HFFc6 (cell line): ENCODE results near the gene REX1BD. TPM values are rescaled to one million over a fixed set of nuclear protein-coding genes. Genes with fewer than 3 reads are reported as not detected.

Experiments
- DNase-seq: peaks from one replicate; pipeline ENCODE4 v3.0.0-alpha.2; 2018
- H3K27ac Mint-ChIP-seq: 2 replicates; pipeline ENCODE4 v1.8.0; 2020; ENCODE audit warnings: mild to moderate bottlenecking, mixed read lengths
- H3K27me3 Mint-ChIP-seq: 2 replicates; pipeline ENCODE4 v1.8.0; 2021; ENCODE audit warnings: mild to moderate bottlenecking, moderate library complexity, mixed read lengths; ENCODE audit not compliant: insufficient read depth
- H3K36me3 Mint-ChIP-seq: 2 replicates; pipeline ENCODE4 v1.8.0; 2021; ENCODE audit warnings: low read depth, mixed read lengths
- H3K4me1 Mint-ChIP-seq: 2 replicates; pipeline ENCODE4 v1.8.0; 2020; ENCODE audit warnings: low read depth, mixed read lengths
- H3K4me3 Mint-ChIP-seq: 2 replicates; pipeline ENCODE4 v1.8.0; 2020; ENCODE audit warnings: mild to moderate bottlenecking, moderate library complexity, mixed read lengths
- H3K9me3 Mint-ChIP-seq: 2 replicates; pipeline ENCODE4 v1.8.0; 2020; ENCODE audit warnings: mild to moderate bottlenecking, mixed read lengths
- CTCF ChIP-seq: fragments of 200-600 bp; sonication (generic); IDR thresholded peaks from 2 replicates; pipeline ENCODE4 v1.5.0; 2021; ENCODE audit warnings: antibody characterized with exemption, mild to moderate bottlenecking
- total RNA-seq, 6 experiments: library from RNA; stranded (reverse); fragmentation: NEBNext Ultra II Directional; extraction: Animal tissue kit (Norgen Biotek cat#: 25700); gene quantifications; 2 replicates in 1 of 6; 3 replicates in 5 of 6; pipeline ENCODE4 v1.2.3, GENCODE V29; 2021

Gene REX1BD
- total RNA-seq, 6 experiments from 2014 or later: 50.2 to 73.8 (median 60.8) TPM

- Mint-ChIP-seq H3K9me3 (no peaks in the 10 kb centered on the region), H3K36me3 (peaks cover 44% of the 10 kb centered on the region), H3K27ac (peak within 1 kb of the TSS; percentile 89), H3K4me1 (peaks cover 20% of the 10 kb centered on the region), H3K4me3 (peak within 1 kb of the TSS; percentile 98), H3K27me3 (peaks cover 7% of the 10 kb centered on the region)
- DNase-seq: peak; percentile 97
- TF ChIP-seq CTCF: no peak
Measured at GRCh38 chr19:18571564-18572344, 16.8 kb upstream of the REX1BD start, which contains the start of gene UBA52. Gene UBA52 (plus strand): TSS chr19:18571857. CDS start chr19:18573301, 1,444 bp downstream.

- peak overlapping the region; percentile 36; the same call in 1 of the 2 replicates for H3K27ac Mint-ChIP-seq
Measured at GRCh38 chr19:18574691-18575291, 13.8 kb upstream of the REX1BD start.

GRCh38 chr19:18576383-18576782 is 12.2 kb upstream of the REX1BD start:
- DNase-seq: no peak
- no peak overlapping the region for H3K4me3 Mint-ChIP-seq
- peaks cover 9% of the 10 kb centered on the region for H3K27me3 Mint-ChIP-seq
- H3K27ac Mint-ChIP-seq: no peak overlapping the region
- no peaks in the 10 kb centered on the region for H3K9me3 Mint-ChIP-seq
- H3K36me3 Mint-ChIP-seq: peaks cover 37% of the 10 kb centered on the region
- TF ChIP-seq CTCF: no peak
- H3K4me1 Mint-ChIP-seq: peaks cover 16% of the 10 kb centered on the region

More at GRCh38 chr19:18574691-18575291, 13.8 kb upstream of the REX1BD start:
- no peak for DNase-seq
- H3K4me3 Mint-ChIP-seq: no peak overlapping the region
- H3K27me3 Mint-ChIP-seq: peaks cover 9% of the 10 kb centered on the region
- peaks cover 39% of the 10 kb centered on the region for H3K36me3 Mint-ChIP-seq
- H3K9me3 Mint-ChIP-seq: no peaks in the 10 kb centered on the region
- TF ChIP-seq CTCF: no peak
- peaks cover 20% of the 10 kb centered on the region for H3K4me1 Mint-ChIP-seq

GRCh38 chr19:18577365-18577914 is 11.2 kb upstream of the REX1BD start:
- Mint-ChIP-seq H3K27ac (no peak overlapping the region), H3K4me3 (no peak overlapping the region), H3K27me3 (peaks cover 7% of the 10 kb centered on the region), H3K9me3 (no peaks in the 10 kb centered on the region), H3K36me3 (peaks cover 30% of the 10 kb centered on the region), H3K4me1 (peaks cover 12% of the 10 kb centered on the region)
- no peak for DNase-seq
- no peak for TF ChIP-seq CTCF

- Mint-ChIP-seq H3K27me3 (peaks cover 3% of the 10 kb centered on the region), H3K9me3 (no peaks in the 10 kb centered on the region), H3K4me3 (no peak overlapping the region), H3K4me1 (no peaks in the 10 kb centered on the region), H3K27ac (no peak overlapping the region), H3K36me3 (peaks cover 13% of the 10 kb centered on the region; the same call in 1 of the 2 replicates)
- no peak for DNase-seq
- no peak for TF ChIP-seq CTCF
Measured at GRCh38 chr19:18580311-18580710, 8.3 kb upstream of the REX1BD start.
